Panc1 (cell line): Measurements from ENCODE around the gene SOBP.

ENCODE experiments used
- CTCF ChIP-seq: fragments of 450-650 bp; IDR thresholded peaks from 2 replicates; pipeline ENCODE4 v1.5.1; 2017; ENCODE audit warnings: mild to moderate bottlenecking
- SIN3A ChIP-seq: IDR thresholded peaks from 2 replicates; pipeline ENCODE4 v1.6.1; 2012; ENCODE audit warnings: low read depth, mild to moderate bottlenecking, low read length, moderate library complexity, borderline replicate concordance; ENCODE audit not compliant: insufficient read depth

- TF ChIP-seq CTCF = no peak
- no peak for TF ChIP-seq SIN3A
These were observed 153.0 kb downstream of the SOBP start for GRCh38 chr6:107642861-107643328.
